ENCODE results near the gene LGALS3.

LGALS3 gene

GRCh38 chr14:55130196-55130550 lies 1.1 kb downstream of the LGALS3 start:
- DNase-seq (ENCODE audit: low read depth in 2 of 2), result no peak

- DNase-seq (ENCODE audit: low read depth in 2 of 2), result no peak
These were observed 2.5 kb downstream of the LGALS3 start for GRCh38 chr14:55131370-55132137.

- DNase-seq (ENCODE audit: low read depth in 2 of 2), result no peak
These were observed 4.4 kb downstream of the LGALS3 start for GRCh38 chr14:55133416-55133815.

- no peak for DNase-seq (ENCODE audit: low read depth in 2 of 2)
These were observed 7.2 kb downstream of the LGALS3 start for GRCh38 chr14:55136241-55136640.

GRCh38 chr14:55136885-55137786 lies 8.1 kb downstream of the LGALS3 start:
- no peak for DNase-seq (ENCODE audit: low read depth in 2 of 2)

GRCh38 chr14:55138091-55138490 lies 9.0 kb downstream of the LGALS3 start:
- no peak for DNase-seq (ENCODE audit: low read depth in 2 of 2)

- no peak for DNase-seq (ENCODE audit: low read depth in 2 of 2)
These were observed 10.1 kb downstream of the LGALS3 start for GRCh38 chr14:55139141-55139540.

- DNase-seq (ENCODE audit: low read depth in 2 of 2), result no peak
These were observed 10.9 kb downstream of the LGALS3 start for GRCh38 chr14:55139696-55140509.

- DNase-seq (ENCODE audit: low read depth in 2 of 2), result no peak
These were observed 12.8 kb downstream of the LGALS3 start for GRCh38 chr14:55141825-55142224.

- DNase-seq (ENCODE audit: low read depth in 2 of 2), result no peak
These were observed 13.4 kb downstream of the LGALS3 start for GRCh38 chr14:55142466-55142865.

- DNase-seq (ENCODE audit: low read depth in 2 of 2), result no peak
These were observed 17.4 kb downstream of the LGALS3 start for GRCh38 chr14:55146425-55146824.

- no peak for DNase-seq (ENCODE audit: low read depth in 2 of 2)
These were observed 22.5 kb downstream of the LGALS3 start for GRCh38 chr14:55151601-55152000.

GRCh38 chr14:55152052-55152753 lies 23.2 kb downstream of the LGALS3 start:
- no peak for DNase-seq (ENCODE audit: low read depth in 2 of 2)

- no peak for DNase-seq (ENCODE audit: low read depth in 2 of 2)
These were observed 24.9 kb downstream of the LGALS3 start for GRCh38 chr14:55153951-55154350.

GRCh38 chr14:55157080-55157479 lies 28.0 kb downstream of the LGALS3 start:
- no peak for DNase-seq (ENCODE audit: low read depth in 2 of 2)

- no peak for DNase-seq (ENCODE audit: low read depth in 2 of 2)
These were observed 29.4 kb downstream of the LGALS3 start for GRCh38 chr14:55158412-55158811.

GRCh38 chr14:55160989-55161388 lies 31.9 kb downstream of the LGALS3 start:
- DNase-seq (ENCODE audit: low read depth in 2 of 2), result no peak

- DNase-seq (ENCODE audit: low read depth in 2 of 2), result no peak
These were observed 41.5 kb downstream of the LGALS3 start for GRCh38 chr14:55170526-55170925.

- no peak for DNase-seq (ENCODE audit: low read depth in 2 of 2)
These were observed 51.0 kb downstream of the LGALS3 start for GRCh38 chr14:55180006-55180405.

GRCh38 chr14:55180434-55180833 lies 51.4 kb downstream of the LGALS3 start:
- DNase-seq (ENCODE audit: low read depth in 2 of 2), result no peak

GRCh38 chr14:55188686-55189295 lies 59.7 kb downstream of the LGALS3 start:
- DNase-seq (ENCODE audit: low read depth in 2 of 2), result no peak

All from stimulated activated CD8-positive, alpha-beta memory T cell treated with anti-CD3 and anti-CD28 coated beads, Interleukin-2, amount 100 ng/mL, for 1 hour (primary cell).